Measurements from ENCODE around the gene MAP3K3.

Gene MAP3K3

GRCh38 chr17:63635290-63635689, 13.1 kb downstream of the MAP3K3 start:
- Histone ChIP-seq H3K4me1 (ENCODE audit: control insufficient read depth, insufficient read depth, low read length) (peaks cover 6% of the 10 kb centered on the region; the same call in 1 of the 2 replicates), H3K9me3 (ENCODE audit: control insufficient read depth, insufficient read depth, low read length) (no peaks in the 10 kb centered on the region), H3K27me3 (ENCODE audit: control insufficient read depth, insufficient read depth, low read length) (no peaks in the 10 kb centered on the region), H3K36me3 (ENCODE audit: control insufficient read depth, insufficient read depth, low read length) (no peaks in the 10 kb centered on the region), H3K27ac (ENCODE audit: low read length) (no peak overlapping the region), H3K4me3 (ENCODE audit: low read length) (no peak overlapping the region)
- DNase-seq (ENCODE audit: low read depth, low spot score) = no peak
- WGBS (ENCODE audit: insufficient coverage, insufficient read length) = 100% methylated on average over 1 of the region's 2 CpGs

GRCh38 chr17:63635787-63636186, 13.6 kb downstream of the MAP3K3 start:
- no CpG with 5 or more reads among the region's 2 CpGs for WGBS (ENCODE audit: insufficient coverage, insufficient read length)
- no peak for DNase-seq (ENCODE audit: low read depth, low spot score)
- Histone ChIP-seq H3K27ac (ENCODE audit: low read length) (no peak overlapping the region), H3K27me3 (ENCODE audit: control insufficient read depth, insufficient read depth, low read length) (no peaks in the 10 kb centered on the region), H3K36me3 (ENCODE audit: control insufficient read depth, insufficient read depth, low read length) (no peaks in the 10 kb centered on the region), H3K4me1 (ENCODE audit: control insufficient read depth, insufficient read depth, low read length) (peaks cover 6% of the 10 kb centered on the region; the same call in 1 of the 2 replicates), H3K9me3 (ENCODE audit: control insufficient read depth, insufficient read depth, low read length) (no peaks in the 10 kb centered on the region), H3K4me3 (ENCODE audit: low read length) (no peak overlapping the region)

- WGBS (ENCODE audit: insufficient coverage, insufficient read length) = no CpG with 5 or more reads among the region's 1 CpG
- peaks cover 2% of the 10 kb centered on the region; the same call in 1 of the 2 replicates for H3K4me1 ChIP-seq (ENCODE audit: control insufficient read depth, insufficient read depth, low read length)
- DNase-seq (ENCODE audit: low read depth, low spot score) = no peak
Observed at GRCh38 chr17:63639125-63639524, 16.9 kb downstream of the MAP3K3 start.

GRCh38 chr17:63640038-63640437, 17.8 kb downstream of the MAP3K3 start:
- H3K27me3 ChIP-seq (ENCODE audit: control insufficient read depth, insufficient read depth, low read length) = no peaks in the 10 kb centered on the region
- H3K9me3 ChIP-seq (ENCODE audit: control insufficient read depth, insufficient read depth, low read length) = no peaks in the 10 kb centered on the region
- H3K36me3 ChIP-seq (ENCODE audit: control insufficient read depth, insufficient read depth, low read length) = no peaks in the 10 kb centered on the region
- DNase-seq (ENCODE audit: low read depth, low spot score) = no peak
- no peaks in the 10 kb centered on the region for H3K4me1 ChIP-seq (ENCODE audit: control insufficient read depth, insufficient read depth, low read length)
- no peak overlapping the region for H3K27ac ChIP-seq (ENCODE audit: low read length)
- H3K4me3 ChIP-seq (ENCODE audit: low read length) = no peak overlapping the region
- 100% methylated on average over 1 of the region's 4 CpGs for WGBS (ENCODE audit: insufficient coverage, insufficient read length)

More at GRCh38 chr17:63639125-63639524, 16.9 kb downstream of the MAP3K3 start:
- no peaks in the 10 kb centered on the region for H3K9me3 ChIP-seq (ENCODE audit: control insufficient read depth, insufficient read depth, low read length)
- H3K4me3 ChIP-seq (ENCODE audit: low read length) = no peak overlapping the region
- H3K27ac ChIP-seq (ENCODE audit: low read length) = no peak overlapping the region
- H3K36me3 ChIP-seq (ENCODE audit: control insufficient read depth, insufficient read depth, low read length) = no peaks in the 10 kb centered on the region
- H3K27me3 ChIP-seq (ENCODE audit: control insufficient read depth, insufficient read depth, low read length) = no peaks in the 10 kb centered on the region

- no peaks in the 10 kb centered on the region for H3K27me3 ChIP-seq (ENCODE audit: control insufficient read depth, insufficient read depth, low read length)
- no peak overlapping the region for H3K4me3 ChIP-seq (ENCODE audit: low read length)
- no peaks in the 10 kb centered on the region for H3K36me3 ChIP-seq (ENCODE audit: control insufficient read depth, insufficient read depth, low read length)
- DNase-seq (ENCODE audit: low read depth, low spot score) = no peak
- no peaks in the 10 kb centered on the region for H3K4me1 ChIP-seq (ENCODE audit: control insufficient read depth, insufficient read depth, low read length)
- no peaks in the 10 kb centered on the region for H3K9me3 ChIP-seq (ENCODE audit: control insufficient read depth, insufficient read depth, low read length)
- WGBS (ENCODE audit: insufficient coverage, insufficient read length) = no CpG with 5 or more reads among the region's 4 CpGs
- H3K27ac ChIP-seq (ENCODE audit: low read length) = no peak overlapping the region
Observed at GRCh38 chr17:63641692-63642448, 19.7 kb downstream of the MAP3K3 start.

GRCh38 chr17:63644846-63645245, 22.6 kb downstream of the MAP3K3 start:
- Histone ChIP-seq H3K36me3 (ENCODE audit: control insufficient read depth, insufficient read depth, low read length) (no peaks in the 10 kb centered on the region), H3K27ac (ENCODE audit: low read length) (no peak overlapping the region), H3K27me3 (ENCODE audit: control insufficient read depth, insufficient read depth, low read length) (no peaks in the 10 kb centered on the region), H3K4me3 (ENCODE audit: low read length) (no peak overlapping the region), H3K4me1 (ENCODE audit: control insufficient read depth, insufficient read depth, low read length) (peaks cover 4% of the 10 kb centered on the region; the same call in 1 of the 2 replicates), H3K9me3 (ENCODE audit: control insufficient read depth, insufficient read depth, low read length) (no peaks in the 10 kb centered on the region)
- 100% methylated on average over 1 of the region's 7 CpGs for WGBS (ENCODE audit: insufficient coverage, insufficient read length)
- no peak for DNase-seq (ENCODE audit: low read depth, low spot score)

GRCh38 chr17:63645775-63646487, 23.7 kb downstream of the MAP3K3 start:
- Histone ChIP-seq H3K4me1 (ENCODE audit: control insufficient read depth, insufficient read depth, low read length) (peaks cover 4% of the 10 kb centered on the region; the same call in 1 of the 2 replicates), H3K9me3 (ENCODE audit: control insufficient read depth, insufficient read depth, low read length) (no peaks in the 10 kb centered on the region), H3K27me3 (ENCODE audit: control insufficient read depth, insufficient read depth, low read length) (no peaks in the 10 kb centered on the region), H3K4me3 (ENCODE audit: low read length) (no peak overlapping the region), H3K36me3 (ENCODE audit: control insufficient read depth, insufficient read depth, low read length) (no peaks in the 10 kb centered on the region), H3K27ac (ENCODE audit: low read length) (no peak overlapping the region)
- no CpG with 5 or more reads among the region's 5 CpGs for WGBS (ENCODE audit: insufficient coverage, insufficient read length)
- DNase-seq (ENCODE audit: low read depth, low spot score) = no peak

GRCh38 chr17:63646488-63646806, 24.2 kb downstream of the MAP3K3 start:
- DNase-seq (ENCODE audit: low read depth, low spot score) = no peak
- peaks cover 4% of the 10 kb centered on the region; the same call in 1 of the 2 replicates for H3K4me1 ChIP-seq (ENCODE audit: control insufficient read depth, insufficient read depth, low read length)
- WGBS (ENCODE audit: insufficient coverage, insufficient read length) = no CpG with 5 or more reads among the region's 1 CpG
- no peaks in the 10 kb centered on the region for H3K36me3 ChIP-seq (ENCODE audit: control insufficient read depth, insufficient read depth, low read length)
- H3K4me3 ChIP-seq (ENCODE audit: low read length) = no peak overlapping the region
- no peaks in the 10 kb centered on the region for H3K9me3 ChIP-seq (ENCODE audit: control insufficient read depth, insufficient read depth, low read length)
- H3K27me3 ChIP-seq (ENCODE audit: control insufficient read depth, insufficient read depth, low read length) = no peaks in the 10 kb centered on the region
- H3K27ac ChIP-seq (ENCODE audit: low read length) = no peak overlapping the region

- no peak overlapping the region for H3K4me3 ChIP-seq (ENCODE audit: low read length)
- peaks cover 4% of the 10 kb centered on the region; the same call in 1 of the 2 replicates for H3K4me1 ChIP-seq (ENCODE audit: control insufficient read depth, insufficient read depth, low read length)
- no peak for DNase-seq (ENCODE audit: low read depth, low spot score)
- no peaks in the 10 kb centered on the region for H3K9me3 ChIP-seq (ENCODE audit: control insufficient read depth, insufficient read depth, low read length)
- H3K27me3 ChIP-seq (ENCODE audit: control insufficient read depth, insufficient read depth, low read length) = no peaks in the 10 kb centered on the region
- no peak overlapping the region for H3K27ac ChIP-seq (ENCODE audit: low read length)
- no peaks in the 10 kb centered on the region for H3K36me3 ChIP-seq (ENCODE audit: control insufficient read depth, insufficient read depth, low read length)
- no CpG with 5 or more reads among the region's 4 CpGs for WGBS (ENCODE audit: insufficient coverage, insufficient read length)
Observed at GRCh38 chr17:63647065-63647725, 25.0 kb downstream of the MAP3K3 start.

- Histone ChIP-seq H3K27ac (ENCODE audit: low read length) (no peak overlapping the region), H3K4me3 (ENCODE audit: low read length) (no peak overlapping the region), H3K4me1 (ENCODE audit: control insufficient read depth, insufficient read depth, low read length) (peaks cover 4% of the 10 kb centered on the region; the same call in 1 of the 2 replicates), H3K36me3 (ENCODE audit: control insufficient read depth, insufficient read depth, low read length) (no peaks in the 10 kb centered on the region), H3K9me3 (ENCODE audit: control insufficient read depth, insufficient read depth, low read length) (no peaks in the 10 kb centered on the region), H3K27me3 (ENCODE audit: control insufficient read depth, insufficient read depth, low read length) (no peaks in the 10 kb centered on the region)
- no peak for DNase-seq (ENCODE audit: low read depth, low spot score)
Observed at GRCh38 chr17:63647936-63648335, 25.7 kb downstream of the MAP3K3 start.

Data from iPS DF 6.9 (cell line).